ENCODE measurements around the gene FXYD4. TPM values are rescaled to one million over a fixed set of nuclear protein-coding genes. Genes with fewer than 3 reads are reported as not detected.

The FXYD4 gene
- polyA plus RNA-seq, 1 experiment = not detected

DNA sequence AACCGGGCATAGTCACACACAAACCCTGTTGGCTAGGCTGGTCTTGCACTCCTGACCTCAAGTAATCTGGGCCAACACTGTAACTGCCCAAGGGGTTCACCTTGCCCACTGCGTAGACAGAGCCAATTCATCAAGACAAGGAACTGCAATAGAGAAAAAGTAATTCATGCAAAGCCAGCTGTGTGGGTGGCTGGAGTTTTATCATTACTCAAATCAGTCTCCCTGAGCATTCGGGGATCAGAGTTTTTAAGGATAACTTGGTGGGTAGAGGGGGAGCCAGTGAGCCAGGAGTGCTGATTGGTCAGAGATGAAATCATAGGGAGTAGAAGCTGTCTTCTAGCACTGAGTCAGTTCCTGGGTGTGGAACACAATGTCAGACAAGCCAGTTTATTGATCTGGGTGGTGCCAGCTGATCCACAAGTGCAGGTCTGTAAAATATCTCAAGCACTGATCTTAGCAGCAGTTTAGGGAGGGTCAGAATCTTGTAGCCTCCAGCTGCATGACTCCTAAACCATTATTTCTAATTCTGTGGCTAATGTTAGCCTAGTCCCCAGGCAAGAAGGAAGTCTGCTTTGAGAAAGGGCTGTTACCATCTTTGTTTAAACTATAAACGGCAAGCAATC is 15.6 kb upstream of the FXYD4 start:
- no peak for DNase-seq (ENCODE audit: low read depth, low spot score)
- Histone ChIP-seq H3K27me3 (ENCODE audit: control insufficient read depth, insufficient read depth, low read length) (peaks cover 2% of the 10 kb centered on the region), H3K27ac (ENCODE audit: low read depth, low read length) (no peak overlapping the region), H3K4me3 (ENCODE audit: low read depth, low read length) (no peak overlapping the region), H3K9me3 (ENCODE audit: control insufficient read depth, insufficient read depth, low read length) (no peaks in the 10 kb centered on the region; the same call in 1 of the 2 replicates)
- ChIA-PET POLR2A (no interaction called here), CTCF (no interaction called here)
- TF ChIP-seq, protein P1, sequence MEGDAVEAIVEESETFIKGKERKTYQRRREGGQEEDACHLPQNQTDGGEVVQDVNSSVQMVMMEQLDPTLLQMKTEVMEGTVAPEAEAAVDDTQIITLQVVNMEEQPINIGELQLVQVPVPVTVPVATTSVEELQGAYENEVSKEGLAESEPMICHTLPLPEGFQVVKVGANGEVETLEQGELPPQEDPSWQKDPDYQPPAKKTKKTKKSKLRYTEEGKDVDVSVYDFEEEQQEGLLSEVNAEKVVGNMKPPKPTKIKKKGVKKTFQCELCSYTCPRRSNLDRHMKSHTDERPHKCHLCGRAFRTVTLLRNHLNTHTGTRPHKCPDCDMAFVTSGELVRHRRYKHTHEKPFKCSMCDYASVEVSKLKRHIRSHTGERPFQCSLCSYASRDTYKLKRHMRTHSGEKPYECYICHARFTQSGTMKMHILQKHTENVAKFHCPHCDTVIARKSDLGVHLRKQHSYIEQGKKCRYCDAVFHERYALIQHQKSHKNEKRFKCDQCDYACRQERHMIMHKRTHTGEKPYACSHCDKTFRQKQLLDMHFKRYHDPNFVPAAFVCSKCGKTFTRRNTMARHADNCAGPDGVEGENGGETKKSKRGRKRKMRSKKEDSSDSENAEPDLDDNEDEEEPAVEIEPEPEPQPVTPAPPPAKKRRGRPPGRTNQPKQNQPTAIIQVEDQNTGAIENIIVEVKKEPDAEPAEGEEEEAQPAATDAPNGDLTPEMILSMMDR (IDR thresholded peaks at IDR 0.05; ENCODE audit: low read depth, low read length) = no peak

DNA sequence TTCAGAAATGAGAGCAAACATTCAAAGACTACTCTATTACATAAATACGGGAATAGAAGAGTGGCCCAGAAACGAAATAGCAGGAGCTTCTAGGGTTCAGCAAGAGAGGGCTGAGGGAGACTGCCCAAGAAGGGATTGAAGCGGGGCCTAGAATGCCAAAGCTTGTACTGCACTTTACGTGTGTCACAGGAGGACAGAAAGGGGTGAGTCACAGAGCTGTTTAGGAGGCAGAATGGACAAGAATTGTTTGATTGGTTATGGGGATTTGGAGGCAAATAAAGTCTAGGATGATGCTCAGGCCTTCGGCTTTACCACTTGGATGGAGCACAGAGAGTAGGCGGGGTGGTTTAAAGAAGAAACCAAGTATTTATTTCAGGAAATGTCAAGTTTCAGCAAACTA is 11.3 kb upstream of the FXYD4 start:
- Histone ChIP-seq H3K9me3 (ENCODE audit: control insufficient read depth, insufficient read depth, low read length) (peaks cover 11% of the 10 kb centered on the region; the same call in 1 of the 2 replicates), H3K4me3 (ENCODE audit: low read depth, low read length) (no peak overlapping the region), H3K27ac (ENCODE audit: low read depth, low read length) (no peak overlapping the region), H3K27me3 (ENCODE audit: control insufficient read depth, insufficient read depth, low read length) (peaks cover 3% of the 10 kb centered on the region)
- ChIA-PET POLR2A (no interaction called here), CTCF (interaction anchor here (0.6 to 1.1 kb wide), 3 partner anchors 11 to 100 kb away, joined by 3 read pairs; no protein-coding TSS in a partner anchor)
- DNase-seq (ENCODE audit: low read depth, low spot score) = no peak
- TF ChIP-seq, protein P1 (IDR thresholded peaks at IDR 0.05; ENCODE audit: low read depth, low read length) = no peak

DNA sequence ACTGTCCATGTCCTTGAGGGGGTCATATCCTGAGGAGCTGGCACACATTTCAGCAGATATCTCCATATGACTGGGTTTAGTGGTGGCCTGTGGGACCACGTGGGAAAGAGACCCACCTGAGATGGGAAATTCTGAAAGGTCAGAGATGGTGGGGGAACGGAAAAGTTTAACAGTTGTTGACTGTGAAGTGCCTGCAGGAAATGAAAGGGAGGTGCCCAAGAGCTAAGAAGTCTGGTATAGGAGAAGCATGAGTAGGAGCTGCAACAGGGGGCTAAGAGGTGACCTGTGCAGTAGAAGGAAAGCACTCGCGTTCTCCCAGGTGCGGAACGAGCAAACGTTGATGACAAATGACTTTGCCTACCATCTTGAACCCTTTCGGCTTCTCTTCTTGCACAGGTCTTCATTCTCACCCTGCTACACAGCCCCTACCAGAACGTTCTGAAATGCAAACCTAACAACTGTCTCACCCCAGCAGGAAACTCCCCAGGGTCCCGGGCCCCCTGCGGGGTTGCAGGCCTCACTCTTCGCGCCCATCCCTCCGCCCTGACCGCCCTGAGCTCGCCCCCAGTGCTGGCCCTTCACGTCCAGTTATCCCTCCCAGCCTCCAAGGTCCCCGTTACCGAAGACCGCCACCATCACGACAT is 9.8 kb upstream of the FXYD4 start:
- H3K27me3 ChIP-seq (ENCODE audit: control insufficient read depth, insufficient read depth, low read length) = peaks cover 3% of the 10 kb centered on the region
- TF ChIP-seq, protein P1 (IDR thresholded peaks at IDR 0.05; ENCODE audit: low read depth, low read length) = no peak
- H3K9me3 ChIP-seq (ENCODE audit: control insufficient read depth, insufficient read depth, low read length) = peaks cover 11% of the 10 kb centered on the region; the same call in 1 of the 2 replicates
- no peak for DNase-seq (ENCODE audit: low read depth, low spot score)
- ChIA-PET POLR2A (no interaction called here), CTCF (no interaction called here)
- H3K4me3 ChIP-seq (ENCODE audit: low read depth, low read length) = peak overlapping the region; percentile 50
- H3K27ac ChIP-seq (ENCODE audit: low read depth, low read length) = no peak overlapping the region

DNA sequence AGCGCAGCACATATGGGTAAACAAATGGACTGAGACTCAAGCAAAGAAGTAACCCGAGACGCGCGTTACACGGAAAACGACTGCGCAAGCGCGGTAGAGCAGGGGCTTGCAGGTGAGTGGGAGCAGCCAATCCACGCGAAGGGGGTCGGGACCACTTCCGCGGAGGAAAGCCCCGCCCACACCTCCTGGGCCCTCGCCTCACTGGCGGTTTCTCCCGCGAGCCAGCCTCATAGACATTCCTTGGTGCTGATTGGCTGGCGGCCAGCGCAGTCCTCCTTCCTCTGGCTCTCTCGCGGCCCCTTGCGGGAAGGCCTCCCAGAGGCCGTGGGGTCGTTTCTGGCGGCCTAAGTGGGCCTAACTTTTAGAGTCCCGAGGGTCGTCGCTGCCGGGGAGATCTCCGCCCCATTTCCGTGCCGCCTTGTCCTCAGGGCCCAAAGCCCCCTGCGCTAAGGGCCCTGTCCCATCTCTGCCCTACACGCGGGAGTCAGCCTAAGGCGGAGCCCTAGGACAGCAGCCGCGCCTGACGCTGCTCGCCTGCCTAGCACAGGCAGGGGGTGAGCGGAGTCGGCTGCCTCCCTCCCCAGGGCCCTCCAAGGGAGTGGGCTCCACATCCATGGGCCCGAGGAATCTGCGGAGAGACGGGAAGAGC is 9.1 kb upstream of the FXYD4 start:
- H3K4me3 ChIP-seq (ENCODE audit: low read depth, low read length) = peak overlapping the region; percentile 50
- TF ChIP-seq, protein P1 (IDR thresholded peaks at IDR 0.05; ENCODE audit: low read depth, low read length) = peak; percentile 44; the same call in 1 of the 2 replicates
- peaks cover 11% of the 10 kb centered on the region; the same call in 1 of the 2 replicates for H3K9me3 ChIP-seq (ENCODE audit: control insufficient read depth, insufficient read depth, low read length)
- H3K27ac ChIP-seq (ENCODE audit: low read depth, low read length) = no peak overlapping the region
- CTCF ChIA-PET = no interaction called here
- peaks cover 3% of the 10 kb centered on the region for H3K27me3 ChIP-seq (ENCODE audit: control insufficient read depth, insufficient read depth, low read length)
- peak; percentile 20 for DNase-seq (ENCODE audit: low read depth, low spot score)
- POLR2A ChIA-PET = no interaction called here

DNA sequence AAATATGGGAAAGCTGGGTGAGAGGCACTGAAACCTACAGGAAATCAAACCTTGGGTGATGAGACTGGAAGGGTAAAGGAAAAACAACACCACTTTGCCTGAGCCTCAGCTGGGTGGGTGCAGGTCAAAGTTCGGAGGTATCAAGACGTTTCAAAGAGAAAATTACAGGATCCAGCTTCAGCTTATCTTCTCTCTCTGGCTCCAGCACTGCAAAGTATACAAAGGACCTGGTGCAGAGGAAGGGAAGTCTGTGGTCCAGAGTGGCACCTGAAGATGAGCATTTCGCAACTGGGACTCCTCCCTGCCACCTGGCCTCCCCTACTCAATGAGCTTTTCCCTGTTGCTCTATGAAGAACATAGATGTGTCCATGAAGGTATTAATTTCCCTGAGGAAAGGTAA is 6.4 kb upstream of the FXYD4 start:
- Histone ChIP-seq H3K27ac (ENCODE audit: low read depth, low read length) (no peak overlapping the region), H3K4me3 (ENCODE audit: low read depth, low read length) (no peak overlapping the region), H3K27me3 (ENCODE audit: control insufficient read depth, insufficient read depth, low read length) (peaks cover 3% of the 10 kb centered on the region), H3K9me3 (ENCODE audit: control insufficient read depth, insufficient read depth, low read length) (peaks cover 11% of the 10 kb centered on the region; the same call in 1 of the 2 replicates)
- POLR2A ChIA-PET = no interaction called here
- DNase-seq (ENCODE audit: low read depth, low spot score) = no peak
- CTCF ChIA-PET = interaction anchor here (1.0 kb wide), 1 partner anchor 17 kb away, joined by 3 read pairs; no protein-coding TSS in a partner anchor
- TF ChIP-seq, protein P1 (IDR thresholded peaks at IDR 0.05; ENCODE audit: low read depth, low read length) = no peak

Data from AG04450 (cell line).